Measurements from ENCODE around the gene HLX. TPM values are rescaled to one million over a fixed set of nuclear protein-coding genes. Genes with fewer than 3 reads are reported as not detected.

HLX gene
- total RNA-seq, 1 experiment from 2014 or later: not detected

GRCh38 chr1:220879509-220880361, 492 bp downstream of the HLX start:
- Histone ChIP-seq H3K4me3 (ENCODE audit: low read length) (no peak overlapping the region), H3K79me2 (ENCODE audit: low read length) (no peaks in the 10 kb centered on the region), H3K36me3 (ENCODE audit: insufficient read depth, low read length) (no peaks in the 10 kb centered on the region), H3K9me3 (ENCODE audit: low read length) (no peaks in the 10 kb centered on the region), H3K4me1 (ENCODE audit: low read length) (no peaks in the 10 kb centered on the region), H3K4me2 (ENCODE audit: low read depth, low read length, poor library complexity, severe bottlenecking) (no peak overlapping the region), H3K27me3 (ENCODE audit: low read length) (no peaks in the 10 kb centered on the region), H3K27ac (ENCODE audit: low read length) (no peak overlapping the region), H4K20me1 (ENCODE audit: insufficient read depth, low read depth, low read length) (no peaks in the 10 kb centered on the region), H2AFZ (ENCODE audit: low read length) (no peak overlapping the region), H3K9ac (ENCODE audit: low read length) (no peak overlapping the region), H3K9me2 (replicated peaks; ENCODE audit: insufficient read depth, low read length) (no peaks in the 10 kb centered on the region)
- DNase-seq: no peak

DNA sequence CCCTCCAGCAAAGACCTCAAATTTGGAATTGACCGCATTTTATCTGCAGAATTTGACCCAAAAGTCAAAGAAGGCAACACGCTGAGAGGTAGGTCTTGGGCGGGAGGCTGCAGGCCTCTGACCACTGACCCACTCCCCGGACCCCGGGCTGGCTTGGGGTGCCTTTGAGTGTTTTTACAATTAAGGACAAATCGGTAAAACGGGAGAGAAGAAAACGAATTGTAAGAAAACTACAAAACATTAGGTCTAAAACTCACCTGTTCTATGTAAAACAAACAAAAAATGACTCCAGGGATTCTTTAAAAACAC, 1.1 kb downstream of the HLX start:
- no peaks in the 10 kb centered on the region for H3K27me3 ChIP-seq (ENCODE audit: low read length)
- no peak overlapping the region for H3K9ac ChIP-seq (ENCODE audit: low read length)
- H3K27ac ChIP-seq (ENCODE audit: low read length): no peak overlapping the region
- H2AFZ ChIP-seq (ENCODE audit: low read length): no peak overlapping the region
- no peak overlapping the region for H3K4me3 ChIP-seq (ENCODE audit: low read length)
- H4K20me1 ChIP-seq (ENCODE audit: insufficient read depth, low read depth, low read length): no peaks in the 10 kb centered on the region
- H3K36me3 ChIP-seq (ENCODE audit: insufficient read depth, low read length): no peaks in the 10 kb centered on the region
- H3K4me1 ChIP-seq (ENCODE audit: low read length): no peaks in the 10 kb centered on the region
- H3K79me2 ChIP-seq (ENCODE audit: low read length): no peaks in the 10 kb centered on the region
- H3K9me3 ChIP-seq (ENCODE audit: low read length): no peaks in the 10 kb centered on the region
- no peaks in the 10 kb centered on the region for H3K9me2 ChIP-seq (replicated peaks; ENCODE audit: insufficient read depth, low read length)
- no peak overlapping the region for H3K4me2 ChIP-seq (ENCODE audit: low read depth, low read length, poor library complexity, severe bottlenecking)
- DNase-seq: no peak

DNA sequence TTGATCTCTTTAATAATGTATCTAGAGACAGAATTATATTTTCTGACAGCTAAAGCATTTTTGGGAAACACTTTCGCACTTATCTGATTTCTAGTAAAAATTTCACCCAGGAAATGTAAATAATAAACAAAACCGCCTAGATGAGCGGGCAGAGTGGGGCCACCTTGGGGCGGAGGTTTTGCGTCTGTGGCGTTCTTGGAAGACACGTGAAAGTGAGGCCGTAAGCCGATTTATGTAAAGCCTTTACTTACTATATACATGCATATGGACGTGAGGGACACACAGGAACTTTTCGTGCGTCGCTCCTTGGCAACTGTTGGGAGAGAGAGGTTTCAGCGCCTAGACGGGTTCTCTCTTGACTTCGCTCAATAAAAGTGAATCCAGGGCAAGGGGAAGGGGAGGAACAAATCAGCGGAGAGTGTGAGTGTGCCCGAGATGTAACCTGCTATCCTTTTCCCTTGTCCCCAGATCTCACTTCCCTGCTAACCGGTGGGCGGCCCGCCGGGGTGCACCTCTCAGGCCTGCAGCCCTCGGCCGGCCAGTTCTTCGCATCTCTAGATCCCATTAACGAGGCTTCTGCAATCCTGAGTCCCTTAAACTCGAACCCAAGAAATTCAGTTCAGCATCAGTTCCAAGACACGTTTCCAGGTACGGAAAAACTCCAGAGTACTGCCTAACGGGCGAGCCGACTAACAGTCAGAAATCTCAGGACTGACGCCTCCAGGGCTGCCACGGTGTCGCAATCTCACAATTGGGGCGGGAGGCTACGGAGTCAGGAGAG, 1.7 kb downstream of the HLX start:
- H3K4me3 ChIP-seq (ENCODE audit: low read length): no peak overlapping the region
- no peaks in the 10 kb centered on the region for H3K4me1 ChIP-seq (ENCODE audit: low read length)
- no peak overlapping the region for H3K9ac ChIP-seq (ENCODE audit: low read length)
- H3K9me2 ChIP-seq (replicated peaks; ENCODE audit: insufficient read depth, low read length): no peaks in the 10 kb centered on the region
- H4K20me1 ChIP-seq (ENCODE audit: insufficient read depth, low read depth, low read length): no peaks in the 10 kb centered on the region
- H3K4me2 ChIP-seq (ENCODE audit: low read depth, low read length, poor library complexity, severe bottlenecking): no peak overlapping the region
- no peak overlapping the region for H3K27ac ChIP-seq (ENCODE audit: low read length)
- H3K79me2 ChIP-seq (ENCODE audit: low read length): no peaks in the 10 kb centered on the region
- no peaks in the 10 kb centered on the region for H3K9me3 ChIP-seq (ENCODE audit: low read length)
- no peaks in the 10 kb centered on the region for H3K27me3 ChIP-seq (ENCODE audit: low read length)
- DNase-seq: no peak
- no peaks in the 10 kb centered on the region for H3K36me3 ChIP-seq (ENCODE audit: insufficient read depth, low read length)
- no peak overlapping the region for H2AFZ ChIP-seq (ENCODE audit: low read length)

DNA sequence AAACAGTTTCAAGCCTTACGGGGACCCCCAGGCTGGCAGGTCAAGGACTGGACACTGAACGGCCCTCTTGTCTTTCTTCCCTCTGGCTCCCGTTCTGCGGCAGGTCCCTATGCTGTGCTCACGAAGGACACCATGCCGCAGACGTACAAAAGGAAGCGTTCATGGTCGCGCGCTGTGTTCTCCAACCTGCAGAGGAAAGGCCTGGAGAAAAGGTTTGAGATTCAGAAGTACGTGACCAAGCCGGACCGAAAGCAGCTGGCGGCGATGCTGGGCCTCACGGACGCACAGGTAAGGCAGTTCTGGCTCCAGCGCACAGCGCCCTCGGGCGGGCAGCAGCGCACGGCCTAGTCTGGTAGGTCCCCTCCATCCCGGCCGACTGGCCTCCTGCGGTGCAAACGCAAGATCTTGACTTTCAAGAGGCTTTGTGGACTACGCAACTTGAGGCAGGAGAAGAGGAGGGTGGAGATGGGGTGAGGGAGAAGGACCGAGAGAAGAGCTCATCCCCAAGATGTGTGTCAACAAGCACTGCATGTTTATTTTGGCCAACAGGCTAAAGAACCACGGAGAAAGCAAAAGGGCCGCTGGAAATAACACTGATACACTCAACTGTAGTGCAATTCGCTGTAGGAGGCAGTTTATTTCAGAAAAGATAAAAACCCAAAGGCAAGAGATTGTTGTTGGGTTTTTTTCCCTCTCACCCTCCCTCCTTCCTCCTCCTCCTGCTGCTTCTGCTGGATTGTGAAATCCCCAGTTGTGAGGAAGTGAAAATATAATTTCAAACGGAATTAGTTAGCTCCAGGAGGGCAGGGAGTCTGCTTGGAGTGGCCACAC, 3.0 kb downstream of the HLX start:
- Histone ChIP-seq H3K27me3 (ENCODE audit: low read length) (no peaks in the 10 kb centered on the region), H3K4me2 (ENCODE audit: low read depth, low read length, poor library complexity, severe bottlenecking) (no peak overlapping the region), H3K4me1 (ENCODE audit: low read length) (no peaks in the 10 kb centered on the region), H3K9ac (ENCODE audit: low read length) (no peak overlapping the region), H3K4me3 (ENCODE audit: low read length) (no peak overlapping the region), H3K36me3 (ENCODE audit: insufficient read depth, low read length) (no peaks in the 10 kb centered on the region), H2AFZ (ENCODE audit: low read length) (no peak overlapping the region), H4K20me1 (ENCODE audit: insufficient read depth, low read depth, low read length) (no peaks in the 10 kb centered on the region), H3K9me3 (ENCODE audit: low read length) (no peaks in the 10 kb centered on the region), H3K27ac (ENCODE audit: low read length) (no peak overlapping the region), H3K79me2 (ENCODE audit: low read length) (no peaks in the 10 kb centered on the region), H3K9me2 (replicated peaks; ENCODE audit: insufficient read depth, low read length) (no peaks in the 10 kb centered on the region)
- peak; percentile 29 for DNase-seq

- Histone ChIP-seq H3K9ac (ENCODE audit: low read length) (no peak overlapping the region), H3K4me2 (ENCODE audit: low read depth, low read length, poor library complexity, severe bottlenecking) (no peak overlapping the region), H3K36me3 (ENCODE audit: insufficient read depth, low read length) (no peaks in the 10 kb centered on the region), H3K9me2 (replicated peaks; ENCODE audit: insufficient read depth, low read length) (no peaks in the 10 kb centered on the region), H3K27me3 (ENCODE audit: low read length) (no peaks in the 10 kb centered on the region), H3K27ac (ENCODE audit: low read length) (no peak overlapping the region), H4K20me1 (ENCODE audit: insufficient read depth, low read depth, low read length) (no peaks in the 10 kb centered on the region), H3K9me3 (ENCODE audit: low read length) (no peaks in the 10 kb centered on the region), H3K4me1 (ENCODE audit: low read length) (no peaks in the 10 kb centered on the region), H3K4me3 (ENCODE audit: low read length) (no peak overlapping the region), H3K79me2 (ENCODE audit: low read length) (no peaks in the 10 kb centered on the region), H2AFZ (ENCODE audit: low read length) (no peak overlapping the region)
- no peak for DNase-seq
Observed at GRCh38 chr1:220884109-220884980, 5.1 kb downstream of the HLX start.

- no peaks in the 10 kb centered on the region for H3K27me3 ChIP-seq (ENCODE audit: low read length)
Observed at GRCh38 chr1:220884981-220885918, 6.0 kb downstream of the HLX start.

DNA sequence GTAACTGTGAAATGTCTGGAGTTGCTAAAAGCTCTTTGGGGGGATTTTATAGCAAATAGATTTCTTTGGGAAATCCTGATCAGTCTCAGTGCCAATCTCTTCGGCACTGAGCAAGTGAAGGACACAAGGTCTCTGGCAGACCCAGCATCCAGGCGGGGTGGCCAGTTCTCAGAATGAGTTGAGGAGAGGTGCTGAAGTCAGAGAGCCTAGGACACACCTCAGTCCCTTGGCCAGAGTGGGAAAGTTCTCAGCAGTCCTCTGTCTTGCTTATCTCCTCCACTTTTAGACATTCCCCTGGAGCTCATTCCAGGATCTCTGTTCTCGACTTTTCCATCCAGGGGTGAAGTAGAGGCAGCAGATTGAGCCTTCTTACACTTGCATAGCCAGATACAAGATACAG, 6.7 kb downstream of the HLX start:
- no peak overlapping the region for H2AFZ ChIP-seq (ENCODE audit: low read length)
- peak; percentile 19 for DNase-seq
- no peak overlapping the region for H3K27ac ChIP-seq (ENCODE audit: low read length)
- no peaks in the 10 kb centered on the region for H3K9me3 ChIP-seq (ENCODE audit: low read length)
- no peak overlapping the region for H3K9ac ChIP-seq (ENCODE audit: low read length)
- H3K4me3 ChIP-seq (ENCODE audit: low read length): no peak overlapping the region
- no peaks in the 10 kb centered on the region for H4K20me1 ChIP-seq (ENCODE audit: insufficient read depth, low read depth, low read length)
- H3K4me2 ChIP-seq (ENCODE audit: low read depth, low read length, poor library complexity, severe bottlenecking): no peak overlapping the region
- H3K27me3 ChIP-seq (ENCODE audit: low read length): no peaks in the 10 kb centered on the region
- H3K79me2 ChIP-seq (ENCODE audit: low read length): no peaks in the 10 kb centered on the region
- no peaks in the 10 kb centered on the region for H3K4me1 ChIP-seq (ENCODE audit: low read length)
- no peaks in the 10 kb centered on the region for H3K9me2 ChIP-seq (replicated peaks; ENCODE audit: insufficient read depth, low read length)
- H3K36me3 ChIP-seq (ENCODE audit: insufficient read depth, low read length): no peaks in the 10 kb centered on the region

More at GRCh38 chr1:220884981-220885918, 6.0 kb downstream of the HLX start:
- H2AFZ ChIP-seq (ENCODE audit: low read length): no peak overlapping the region
- no peak overlapping the region for H3K27ac ChIP-seq (ENCODE audit: low read length)
- no peak for DNase-seq
- no peak overlapping the region for H3K4me2 ChIP-seq (ENCODE audit: low read depth, low read length, poor library complexity, severe bottlenecking)
- no peaks in the 10 kb centered on the region for H3K9me3 ChIP-seq (ENCODE audit: low read length)
- H4K20me1 ChIP-seq (ENCODE audit: insufficient read depth, low read depth, low read length): no peaks in the 10 kb centered on the region
- H3K36me3 ChIP-seq (ENCODE audit: insufficient read depth, low read length): no peaks in the 10 kb centered on the region
- H3K4me3 ChIP-seq (ENCODE audit: low read length): no peak overlapping the region
- H3K79me2 ChIP-seq (ENCODE audit: low read length): no peaks in the 10 kb centered on the region
- H3K9ac ChIP-seq (ENCODE audit: low read length): no peak overlapping the region
- no peaks in the 10 kb centered on the region for H3K9me2 ChIP-seq (replicated peaks; ENCODE audit: insufficient read depth, low read length)
- H3K4me1 ChIP-seq (ENCODE audit: low read length): no peaks in the 10 kb centered on the region
